Middle frontal gyrus (tissue), 1 donor: ENCODE data around the gene CDH13.

Source experiments
- DNase-seq: peaks from one replicate; pipeline ENCODE4 v3.0.0-alpha.2; 2015; ENCODE audit warnings: low spot score; ENCODE audit errors: extremely low spot score

The CDH13 gene

DNA sequence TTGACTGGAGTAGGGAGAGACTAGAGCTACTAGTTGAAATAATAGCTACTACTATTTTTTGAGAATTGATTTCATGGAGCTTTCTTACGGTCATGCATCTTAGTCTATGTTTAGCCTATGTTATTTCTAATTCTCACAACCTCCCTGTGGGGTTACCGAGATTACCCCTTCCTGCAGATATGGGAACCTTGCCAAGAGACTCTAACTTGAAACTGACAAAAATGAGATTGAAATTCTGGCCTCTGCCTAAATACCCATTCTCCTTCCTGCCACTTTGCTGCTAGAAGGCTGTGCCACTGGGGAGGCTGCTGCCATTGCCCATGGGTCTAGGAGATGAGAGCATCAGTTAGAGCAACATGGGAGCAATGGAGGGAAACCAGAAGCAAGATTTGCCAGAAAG is 410.3 kb downstream of the CDH13 start:
- DNase-seq: no peak

DNA sequence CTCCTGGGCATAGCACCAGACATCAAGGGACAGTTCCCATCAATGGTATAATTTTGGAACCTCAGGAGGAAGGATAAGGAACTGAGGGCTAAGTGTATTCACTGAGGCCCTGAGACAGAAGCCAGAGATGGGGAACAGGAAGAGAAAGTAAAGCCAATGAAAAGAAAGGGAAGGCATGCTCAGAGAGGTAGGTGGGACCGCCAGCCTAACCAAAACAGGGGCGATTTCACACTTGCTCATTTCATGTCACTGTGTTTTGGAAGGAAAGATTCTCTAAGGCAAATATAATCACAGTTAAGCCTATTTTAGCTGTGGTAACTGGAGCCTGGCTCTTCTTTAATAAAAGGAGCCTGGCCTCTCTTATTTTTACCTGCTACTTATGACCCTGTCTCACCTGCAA is 411.1 kb downstream of the CDH13 start:
- no peak for DNase-seq

DNA sequence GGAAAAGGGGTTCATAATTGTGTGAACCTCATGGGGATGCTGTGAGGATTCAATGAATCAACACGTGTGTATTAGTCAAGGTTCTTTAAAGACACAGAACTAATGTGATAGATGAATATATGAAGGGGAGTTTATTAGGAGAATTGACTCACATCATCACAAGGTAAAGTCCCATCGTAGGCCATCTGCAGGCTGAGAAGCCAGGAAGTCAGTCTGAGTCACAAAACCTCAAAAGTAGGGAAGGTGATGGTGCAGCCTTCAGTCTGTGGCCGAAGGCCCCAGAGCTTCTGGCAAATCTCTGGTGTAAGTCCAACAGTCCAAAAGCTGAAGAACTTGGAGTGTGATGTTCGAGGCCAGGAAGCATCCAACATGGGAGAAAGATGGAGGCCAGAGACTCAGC is 413.4 kb downstream of the CDH13 start:
- no peak for DNase-seq

DNA sequence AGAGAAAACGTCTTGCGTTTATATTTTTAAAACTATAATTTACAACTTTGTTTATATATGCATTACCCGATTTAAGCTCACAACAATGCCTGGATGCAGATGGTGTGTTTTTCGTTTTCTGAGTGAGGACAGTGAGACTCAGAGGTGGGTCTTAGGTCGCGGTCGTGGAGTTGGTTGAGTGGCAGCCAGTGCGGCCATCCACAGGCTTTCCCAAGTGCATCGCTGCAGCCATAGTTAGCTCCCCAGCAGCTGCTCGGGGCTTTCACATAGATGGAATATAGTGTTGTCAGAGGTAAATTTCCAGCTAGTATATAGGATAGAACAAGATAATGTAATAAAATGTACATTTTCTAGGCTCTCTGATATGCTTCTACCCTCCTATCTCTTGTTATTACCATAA is 417.8 kb downstream of the CDH13 start:
- DNase-seq: no peak

DNA sequence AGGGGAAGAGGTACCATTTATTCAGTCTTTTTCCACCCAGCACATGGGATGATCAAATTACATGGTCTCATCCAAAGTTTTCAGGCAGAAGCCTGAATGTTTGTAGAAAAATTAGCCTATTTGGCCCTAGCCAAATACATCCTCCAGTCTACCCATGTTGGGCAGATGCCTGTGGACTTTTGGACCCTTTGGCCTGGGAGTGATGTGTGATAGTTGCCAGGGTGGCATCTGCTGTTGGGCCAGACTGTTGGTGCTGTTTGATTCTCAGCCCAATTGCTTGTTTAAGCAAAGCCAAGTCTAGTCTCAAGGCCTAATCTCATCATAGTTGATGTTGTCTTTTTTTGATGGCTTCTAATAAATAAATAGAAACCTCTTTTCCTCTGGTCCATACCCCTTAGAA is 419.0 kb downstream of the CDH13 start:
- no peak for DNase-seq

DNA sequence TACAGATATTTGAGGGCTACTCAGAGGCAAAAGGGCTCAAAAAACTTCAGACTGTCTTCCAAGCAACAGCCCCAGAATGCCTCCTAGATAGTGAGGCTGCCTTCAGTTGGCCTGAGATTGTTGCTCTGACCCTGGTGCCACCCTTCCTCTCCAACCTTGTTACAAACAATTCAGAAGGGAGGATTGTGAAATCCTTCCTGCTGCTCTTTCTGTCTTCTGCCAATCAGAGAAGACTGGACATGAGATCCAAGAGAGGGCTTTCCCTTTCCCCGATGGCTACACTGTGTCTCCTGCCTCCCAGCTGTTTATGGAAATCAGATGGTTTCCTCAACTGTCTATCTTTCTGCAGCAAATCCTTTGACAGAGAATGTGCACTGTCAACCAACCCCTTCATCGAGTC is 419.9 kb downstream of the CDH13 start:
- DNase-seq: no peak

DNA sequence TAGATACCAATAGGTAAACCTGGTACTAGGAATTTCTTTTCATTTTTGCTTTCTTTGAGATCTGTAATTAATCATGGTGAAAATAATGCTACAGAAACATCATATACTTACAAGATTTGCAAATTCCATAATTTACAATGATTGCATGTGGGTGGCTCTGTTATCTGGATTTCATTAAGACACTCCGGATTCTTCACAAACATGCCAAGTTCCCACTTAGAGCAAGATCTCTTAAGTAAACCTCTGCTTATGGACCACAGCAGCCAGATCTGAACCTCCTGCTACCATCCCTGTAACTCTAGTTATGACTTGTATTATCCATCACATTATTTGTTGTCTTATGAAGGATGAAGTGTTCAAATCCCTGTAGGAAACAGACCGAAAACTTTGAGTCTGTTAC is 424.7 kb downstream of the CDH13 start:
- DNase-seq: no peak

DNA sequence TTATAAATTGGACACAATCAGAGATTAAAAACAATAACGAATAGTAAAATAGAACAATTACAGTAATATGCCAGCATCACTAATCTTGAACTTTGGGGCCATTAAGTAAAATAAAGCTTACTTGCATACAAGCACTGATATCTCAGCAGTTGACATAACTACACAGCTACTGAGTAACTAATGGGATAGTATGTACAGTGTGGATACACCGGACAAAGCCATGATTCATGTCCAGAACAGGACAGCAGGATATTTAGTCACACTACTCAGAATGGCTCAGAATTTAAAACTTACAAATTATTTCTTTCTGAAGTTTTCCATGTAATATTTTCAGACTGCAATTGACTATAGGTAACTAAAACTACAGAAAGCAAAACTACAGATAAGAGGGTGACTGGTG is 427.5 kb downstream of the CDH13 start:
- DNase-seq: no peak

DNA sequence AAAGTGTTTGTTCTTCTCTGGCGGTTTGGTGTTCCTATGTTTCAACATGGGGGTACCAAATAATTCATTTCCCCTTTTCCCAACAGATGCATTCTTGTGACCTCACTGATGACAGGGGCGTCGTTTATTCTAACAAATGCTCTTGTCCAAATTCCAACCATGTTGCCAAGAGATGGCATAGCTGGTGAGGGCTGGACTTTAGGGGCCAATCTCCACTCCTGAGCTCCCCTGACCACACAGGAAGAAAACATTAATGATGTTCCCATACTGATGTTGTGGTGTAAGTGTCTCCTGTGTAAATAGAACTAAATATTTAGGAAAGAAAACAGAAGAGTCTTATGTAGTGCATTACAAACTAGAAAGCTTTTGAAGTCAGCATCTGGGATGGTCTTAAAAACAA is 431.6 kb downstream of the CDH13 start:
- DNase-seq: no peak

DNA sequence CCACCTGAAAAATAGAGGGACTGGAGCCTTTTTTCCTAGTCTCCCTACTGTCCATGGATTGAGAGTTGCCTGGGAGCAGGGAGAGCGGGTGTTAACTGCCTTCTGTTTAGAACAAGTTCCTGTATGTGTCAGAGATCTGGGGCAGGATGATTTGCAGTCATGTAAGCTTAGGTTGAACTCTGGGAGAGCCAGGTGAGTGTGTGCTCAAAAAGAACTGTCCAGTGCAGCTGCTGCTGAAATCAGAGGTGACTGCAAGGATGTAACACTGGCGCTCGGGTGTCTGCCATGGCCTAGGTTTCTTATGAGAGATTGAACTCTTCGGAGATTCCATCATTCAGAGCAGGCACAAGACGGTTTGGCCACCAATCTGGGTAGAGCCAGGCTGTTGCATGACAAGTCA is 432.5 kb downstream of the CDH13 start:
- no peak for DNase-seq

DNA sequence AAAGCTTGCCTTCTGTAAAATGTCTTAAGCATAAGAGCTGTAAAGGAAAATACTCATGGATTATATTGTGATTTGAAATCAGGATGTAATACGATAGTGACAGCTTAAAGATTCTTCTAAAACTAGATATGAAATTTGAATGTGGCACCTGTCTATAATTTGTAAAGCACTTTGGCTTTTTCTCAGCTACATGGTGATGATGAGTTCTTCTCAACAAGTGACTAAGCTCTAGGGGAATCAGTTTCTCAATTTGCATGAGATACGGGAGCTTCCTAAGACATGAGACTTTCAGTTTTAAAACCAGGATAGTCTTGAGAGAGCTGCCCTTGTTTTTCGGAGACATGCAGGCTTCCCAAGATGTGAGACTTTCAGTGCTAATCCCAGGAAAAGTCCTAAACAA is 439.2 kb downstream of the CDH13 start:
- no peak for DNase-seq

DNA sequence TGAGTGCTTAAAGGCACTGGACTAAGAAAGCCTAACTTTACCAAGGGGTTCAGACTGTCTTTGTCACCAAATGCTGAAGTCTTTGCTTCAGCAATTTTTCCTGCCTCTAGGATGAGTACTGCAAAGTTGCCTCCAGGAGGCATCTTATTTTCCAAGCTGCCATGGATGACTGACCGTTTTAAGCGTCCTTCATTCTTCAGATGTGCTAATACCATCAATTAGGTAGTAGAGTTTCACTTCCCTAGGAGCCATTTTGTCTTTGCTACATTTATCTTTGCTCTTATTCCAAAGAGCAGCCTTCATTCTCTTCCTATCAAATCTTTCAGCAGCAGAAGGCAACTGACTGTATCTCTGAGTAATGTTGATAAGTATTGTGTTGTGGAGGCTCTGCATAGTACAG is 440.1 kb downstream of the CDH13 start:
- no peak for DNase-seq

DNA sequence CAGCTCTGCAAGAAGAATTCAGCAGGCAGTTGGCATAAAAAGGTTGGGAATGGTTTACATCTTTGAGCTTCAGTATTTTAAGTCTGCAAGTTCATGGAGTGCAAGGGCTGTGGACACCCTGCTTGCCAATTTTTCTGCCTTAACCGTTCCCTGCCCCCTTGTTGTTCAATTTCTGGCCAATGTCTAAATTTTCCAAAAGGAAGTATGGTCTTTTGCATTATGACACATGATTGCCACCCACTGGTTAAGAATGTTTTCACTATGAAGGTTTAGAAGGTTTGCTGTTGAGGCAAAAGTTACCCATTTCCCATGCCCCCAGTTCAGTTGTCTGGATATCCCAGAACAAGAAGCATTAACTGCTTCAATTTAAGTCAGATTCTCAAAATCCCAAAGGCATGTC is 441.9 kb downstream of the CDH13 start:
- no peak for DNase-seq

DNA sequence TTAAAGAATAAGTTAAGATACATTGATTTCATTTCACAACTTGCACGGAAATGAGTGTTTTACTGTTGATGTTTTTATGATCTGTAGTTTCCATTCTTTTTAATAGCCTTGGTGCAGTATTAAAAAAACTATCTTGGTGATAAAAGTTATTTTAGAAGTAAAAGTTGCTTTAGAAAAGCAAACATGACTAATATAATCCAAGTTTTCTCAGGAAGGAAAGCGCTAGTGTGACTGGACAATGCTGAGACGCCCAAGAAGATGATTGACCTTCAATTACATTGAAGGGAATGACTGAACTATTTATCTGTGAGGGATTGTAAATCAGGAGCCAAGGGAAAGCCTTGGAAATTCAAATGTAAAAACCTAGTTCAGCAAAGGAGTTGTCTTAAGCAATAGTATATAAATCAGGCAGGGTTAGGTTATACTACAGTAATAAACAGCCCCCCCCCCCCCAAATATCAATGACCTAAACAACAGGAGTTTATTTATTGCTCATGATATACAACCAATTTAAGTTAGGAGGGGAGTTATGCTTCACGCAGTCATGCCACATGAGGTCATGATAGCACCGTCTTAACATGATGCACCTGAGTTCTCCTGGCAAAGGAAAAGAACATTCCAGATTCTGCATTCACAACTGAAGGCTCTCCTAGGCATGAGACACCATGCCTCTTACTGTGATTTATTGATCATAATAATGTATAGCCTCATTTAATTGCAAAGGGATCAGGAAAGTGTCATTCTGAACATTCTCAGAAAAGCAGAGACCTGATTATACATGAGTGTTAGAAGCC is 443.8 kb downstream of the CDH13 start:
- DNase-seq: no peak

DNA sequence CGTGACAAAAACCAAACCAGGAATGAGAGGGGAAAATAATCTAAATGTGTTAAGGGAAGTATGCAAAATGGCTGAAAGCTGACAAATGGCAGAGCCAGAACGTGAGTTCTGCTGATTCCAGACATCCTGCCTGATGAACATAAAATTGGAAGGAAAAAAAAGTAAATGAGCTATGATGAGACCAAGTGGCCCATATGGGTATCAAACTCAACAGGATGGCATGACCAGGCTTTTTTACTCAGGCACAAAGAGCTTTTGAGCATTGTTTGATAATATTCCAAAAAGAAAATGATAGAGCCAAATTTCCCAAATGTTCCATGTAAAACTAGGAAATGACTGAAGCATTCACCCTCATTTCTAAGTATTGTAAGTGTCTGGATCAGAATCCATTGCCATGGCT is 449.2 kb downstream of the CDH13 start:
- no peak for DNase-seq

DNA sequence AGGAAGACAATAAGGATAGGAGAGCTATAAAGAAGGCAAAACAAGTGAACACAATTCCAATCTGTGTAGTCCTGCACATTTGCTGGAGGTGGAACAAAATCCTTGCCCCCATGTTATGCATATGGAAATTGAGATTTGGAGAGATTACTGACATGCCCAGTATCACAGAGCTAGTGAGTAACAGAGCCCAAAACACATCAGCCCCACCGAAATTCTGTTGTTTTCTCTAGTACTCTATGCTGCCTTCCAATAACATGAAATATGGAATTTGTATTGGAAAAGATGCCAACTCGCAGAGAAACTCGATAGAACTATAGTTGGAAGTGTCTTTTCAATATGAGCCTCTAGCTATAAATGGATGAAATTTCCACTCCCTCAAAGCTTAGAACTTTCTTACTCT is 456.6 kb downstream of the CDH13 start:
- DNase-seq: no peak

DNA sequence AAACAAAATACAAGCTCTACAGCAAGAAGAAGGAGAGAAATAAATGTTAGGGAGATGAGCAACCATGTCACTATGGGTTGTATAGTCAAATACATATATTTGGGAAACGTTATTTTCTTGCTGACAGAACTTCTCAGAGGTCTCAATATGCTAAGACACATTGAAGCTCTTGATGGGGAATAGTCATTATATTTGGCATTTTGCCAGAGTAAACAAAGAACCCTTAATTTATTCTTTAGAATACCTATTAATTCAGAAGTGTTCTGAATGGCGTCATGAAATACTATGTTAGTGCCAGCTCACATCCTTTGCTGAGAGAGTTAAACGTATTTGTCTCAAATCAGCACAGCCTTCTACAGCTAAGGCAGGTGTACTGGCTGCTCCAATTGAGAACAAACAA is 458.9 kb downstream of the CDH13 start:
- DNase-seq: no peak

DNA sequence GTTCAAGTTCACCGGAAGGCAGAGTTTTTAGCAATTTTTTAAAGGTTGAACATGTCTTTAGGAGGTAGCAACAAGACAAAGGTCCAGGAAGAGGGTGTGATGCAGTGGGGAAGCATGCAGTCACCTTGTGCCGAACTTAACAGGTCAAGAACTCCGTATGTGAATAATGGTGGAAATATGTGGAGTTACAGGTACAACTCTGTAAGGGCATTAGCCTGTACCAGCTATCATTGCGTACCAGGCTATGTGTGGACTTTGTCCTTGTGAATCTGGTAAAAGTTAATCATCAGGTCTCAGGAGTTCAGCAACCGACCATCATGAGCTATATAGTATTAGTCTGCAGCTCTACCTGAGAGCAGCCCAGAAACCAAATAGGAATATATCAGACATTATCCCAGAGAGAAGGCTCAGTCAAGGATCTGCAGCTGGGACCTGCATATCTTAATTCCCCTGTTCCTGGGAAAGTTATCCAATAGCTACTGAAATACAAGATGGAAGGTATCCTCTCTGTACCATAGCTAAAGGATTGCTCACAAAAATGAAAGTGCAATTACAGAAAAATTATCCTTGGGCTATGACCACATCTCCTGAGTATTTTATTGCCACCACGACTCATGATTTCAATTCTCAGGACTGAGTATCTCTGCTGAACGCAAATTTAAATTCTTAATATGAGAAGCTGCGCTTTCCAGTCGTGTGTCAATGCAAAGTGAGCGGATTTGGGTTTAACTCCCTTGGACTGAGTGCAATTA is 469.3 kb downstream of the CDH13 start:
- DNase-seq: no peak

DNA sequence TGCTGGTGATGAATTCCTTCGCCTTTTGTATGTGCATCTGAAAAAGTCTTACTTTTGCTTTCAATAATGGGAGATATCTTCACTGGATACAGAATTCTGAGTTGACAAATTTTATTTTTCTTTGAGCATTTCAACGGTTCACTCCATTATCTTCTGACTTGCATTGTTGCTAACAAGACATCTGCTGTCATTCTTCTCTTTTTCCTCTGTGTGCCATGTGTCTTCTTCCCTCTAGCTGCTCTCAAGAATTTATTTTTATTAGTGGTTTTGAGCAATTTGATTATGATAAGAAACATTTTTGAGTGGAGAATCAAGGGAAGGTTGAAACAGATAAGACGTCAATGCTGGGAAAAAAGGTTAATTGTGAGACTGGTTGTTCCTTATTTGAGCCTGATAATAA is 471.8 kb downstream of the CDH13 start:
- no peak for DNase-seq

DNA sequence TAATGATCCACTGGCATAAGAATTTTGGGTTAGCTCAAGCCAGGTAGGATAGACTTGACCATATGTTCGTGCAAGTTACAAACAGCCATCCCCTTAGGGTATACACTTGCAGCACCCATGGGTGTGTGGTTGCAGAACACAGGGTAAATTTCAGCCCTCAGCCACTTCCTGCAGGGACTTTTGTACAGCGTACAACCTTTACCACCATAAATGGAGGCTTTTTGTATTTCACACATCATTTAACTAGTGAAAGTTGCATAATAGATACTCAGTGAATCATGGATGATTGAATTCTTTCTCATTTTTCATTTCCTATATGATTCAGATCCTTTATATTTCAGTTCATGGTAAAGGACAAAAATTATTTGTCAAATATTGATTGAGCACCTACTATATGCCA is 473.9 kb downstream of the CDH13 start:
- DNase-seq: no peak

DNA sequence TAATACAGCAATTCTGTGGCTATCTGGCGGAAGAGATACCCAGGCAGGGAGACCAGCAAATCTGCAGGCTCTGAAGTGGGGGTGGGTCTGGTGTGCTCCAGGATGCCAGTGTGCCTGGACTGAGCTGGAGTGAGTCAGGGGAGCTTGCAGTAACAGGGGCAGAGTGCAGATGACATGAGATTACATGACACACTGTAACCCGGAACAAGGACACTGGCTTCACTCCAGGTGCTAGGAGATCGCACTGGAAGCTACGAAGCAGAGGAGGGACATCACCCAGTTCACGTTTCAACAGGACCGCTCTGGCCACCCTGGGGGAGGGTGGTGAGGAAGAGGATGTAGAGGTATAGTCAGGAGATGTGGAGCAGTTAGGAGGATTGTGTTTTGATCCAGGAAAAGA is 475.6 kb downstream of the CDH13 start:
- no peak for DNase-seq

DNA sequence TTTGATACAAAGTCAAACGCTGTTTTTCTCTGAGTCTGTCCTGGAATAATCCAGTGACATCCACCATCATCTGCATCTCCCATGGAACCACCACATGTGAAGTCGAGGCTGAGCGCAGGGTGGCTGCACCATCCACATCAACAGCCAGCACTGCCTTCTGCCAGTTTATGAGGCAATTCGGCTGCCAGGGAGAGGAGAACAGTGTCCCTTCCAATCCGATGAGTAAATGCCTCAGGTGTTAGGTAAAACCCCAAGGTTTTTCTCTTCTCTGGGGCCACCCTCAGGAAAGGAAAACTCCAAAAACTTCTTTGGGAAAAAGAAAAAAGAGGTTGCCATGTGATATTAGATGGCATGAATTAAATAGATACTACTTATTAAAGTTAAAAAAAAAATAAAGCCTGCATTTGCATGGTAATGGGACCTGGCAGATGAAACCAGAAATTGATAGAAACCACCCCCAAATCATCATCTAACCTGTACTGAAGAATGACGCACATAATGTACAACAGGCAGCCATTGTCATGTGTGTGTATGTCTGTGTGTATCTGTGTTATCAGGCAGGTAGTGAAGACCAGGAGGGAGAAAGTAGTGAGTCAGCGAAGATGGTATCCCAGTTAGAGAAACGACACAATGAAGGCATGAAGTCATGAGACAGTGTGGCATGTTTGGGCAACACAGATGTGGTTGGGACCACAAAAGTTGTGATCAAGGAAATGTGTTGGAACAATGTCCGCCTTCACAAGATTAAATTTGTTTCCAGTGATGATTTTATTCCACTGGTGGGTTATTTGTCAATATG is 478.7 kb downstream of the CDH13 start:
- no peak for DNase-seq
